Fibroblast of lung (primary cell): ENCODE measurements around the gene SCN1A. TPM values are rescaled to one million over a fixed set of nuclear protein-coding genes. Genes with fewer than 3 reads are reported as not detected.
"Not testable (repeated sequence)": the region's sequence is repeated elsewhere in the genome, so short reads cannot be mapped to it uniquely, and the experiment has no call there.

Source experiments
- DNase-seq, 2 donors: peaks; one replicate each; pipeline versions ENCODE4 v3.0.0 to v3.0.0-alpha.2; 2010; ENCODE audit warnings: low read depth in 2 of 2
- H2AFZ ChIP-seq: 2 replicates; pipeline ENCODE4 v1.5.1; 2012; ENCODE audit warnings: low read length, control low read depth, inconsistent platforms
- H3K27ac ChIP-seq: 2 replicates; pipeline ENCODE4 v1.5.1; 2011; ENCODE audit warnings: low read length, control low read depth; ENCODE audit not compliant: insufficient read depth
- H3K27me3 ChIP-seq: 2 replicates; pipeline ENCODE4 v1.5.1; 2011; ENCODE audit warnings: mild to moderate bottlenecking, low read length; ENCODE audit not compliant: control insufficient read depth, insufficient read depth
- H3K36me3 ChIP-seq: 2 replicates; pipeline ENCODE4 v1.5.1; 2011; ENCODE audit warnings: low read length; ENCODE audit not compliant: control insufficient read depth, insufficient read depth
- H3K4me1 ChIP-seq: 2 replicates; pipeline ENCODE4 v1.5.1; 2011; ENCODE audit warnings: low read length; ENCODE audit not compliant: control insufficient read depth, insufficient read depth; ENCODE audit errors: extremely low read depth
- H3K4me2 ChIP-seq: 2 replicates; pipeline ENCODE4 v1.5.1; 2011; ENCODE audit warnings: low read length, control low read depth; ENCODE audit not compliant: insufficient read depth; ENCODE audit errors: extremely low read depth
- H3K4me3 ChIP-seq, 4 experiments: fragments of 200-600 bp in 1 of 4; sonication (generic) in 1 of 4; replicated peaks in 1 of 4; 2 replicates each; pipeline ENCODE4 v1.5.1; 2011 to 2016; ENCODE audit warnings: low read length in 4 of 4, low read depth in 3 of 4, mild to moderate bottlenecking in 3 of 4, control low read depth in 2 of 4, inconsistent platforms in 1 of 4, mixed read lengths in 1 of 4; ENCODE audit not compliant: insufficient read depth in 1 of 4; ENCODE audit errors: control extremely low read depth in 1 of 4
- H3K79me2 ChIP-seq: 2 replicates; pipeline ENCODE4 v1.5.1; 2012; ENCODE audit warnings: mild to moderate bottlenecking, low read length, inconsistent platforms; ENCODE audit not compliant: control insufficient read depth, insufficient read depth
- H3K9ac ChIP-seq: 2 replicates; pipeline ENCODE4 v1.5.1; 2011; ENCODE audit warnings: mild to moderate bottlenecking, low read length, control low read depth; ENCODE audit not compliant: insufficient read depth
- H3K9me3 ChIP-seq: 2 replicates; pipeline ENCODE4 v1.5.1; 2012; ENCODE audit warnings: low read depth, low read length; ENCODE audit not compliant: control insufficient read depth, insufficient read depth
- H4K20me1 ChIP-seq: 2 replicates; pipeline ENCODE4 v1.5.1; 2011; ENCODE audit warnings: low read length; ENCODE audit not compliant: control insufficient read depth, insufficient read depth; ENCODE audit errors: extremely low read depth
- EZH2 ChIP-seq: IDR thresholded peaks from 2 replicates; pipeline ENCODE4 v1.5.1; 2012; ENCODE audit warnings: low read length, control low read depth, mild to moderate bottlenecking; ENCODE audit errors: missing control alignments
- polyA plus RNA-seq, 2 donors: library from polyadenylated mRNA; depleted of rRNA in 1 of 2; stranded (reverse) in 1 of 2; unstranded in 1 of 2; fragments of >200 nt; gene quantifications; 2 replicates each; pipeline ENCODE4 v1.2.1, GENCODE V29; 2011 to 2012; ENCODE audit warnings: missing spikeins in 1 of 2
- total RNA-seq: library from RNA; depleted of rRNA; stranded (reverse); fragments of >200 nt; gene quantifications from 2 replicates; pipeline ENCODE4 v1.2.1, GENCODE V29; 2014
- TF ChIP-seq, protein P1 (sequence below), 2 donors: IDR thresholded peaks in 1 of 2; conservative IDR thresholded peaks in 1 of 2; 1 replicate in 1 of 2; 2 replicates in 1 of 2; pipeline ENCODE4 v1.5.1; 2011 to 2012; ENCODE audit warnings: low read length in 2 of 2, control low read depth in 1 of 2, inconsistent platforms in 1 of 2, low read depth in 1 of 2, mild to moderate bottlenecking in 1 of 2

SCN1A gene
- total and polyA plus RNA-seq, 2 donors (not counting 1 experiment from before 2014, with no cell fraction given): 0.05 to 0.50 TPM

- Histone ChIP-seq H3K4me3 (no peak overlapping the region), H3K9me3 (no peaks in the 10 kb centered on the region)
These were observed 13.1 kb upstream of the SCN1A start for GRCh38 chr2:166140932-166141331.

GRCh38 chr2:166140475-166140874 is 12.7 kb upstream of the SCN1A start:
- Histone ChIP-seq H3K4me3 (no peak overlapping the region), H3K4me2 (no peak overlapping the region), H3K27ac (no peak overlapping the region), H2AFZ (no peak overlapping the region), H3K4me1 (no peaks in the 10 kb centered on the region), H3K79me2 (no peaks in the 10 kb centered on the region), H4K20me1 (no peaks in the 10 kb centered on the region), H3K9ac (no peak overlapping the region), H3K9me3 (no peaks in the 10 kb centered on the region), H3K36me3 (no peaks in the 10 kb centered on the region), H3K27me3 (no peaks in the 10 kb centered on the region)
- TF ChIP-seq, protein P1, sequence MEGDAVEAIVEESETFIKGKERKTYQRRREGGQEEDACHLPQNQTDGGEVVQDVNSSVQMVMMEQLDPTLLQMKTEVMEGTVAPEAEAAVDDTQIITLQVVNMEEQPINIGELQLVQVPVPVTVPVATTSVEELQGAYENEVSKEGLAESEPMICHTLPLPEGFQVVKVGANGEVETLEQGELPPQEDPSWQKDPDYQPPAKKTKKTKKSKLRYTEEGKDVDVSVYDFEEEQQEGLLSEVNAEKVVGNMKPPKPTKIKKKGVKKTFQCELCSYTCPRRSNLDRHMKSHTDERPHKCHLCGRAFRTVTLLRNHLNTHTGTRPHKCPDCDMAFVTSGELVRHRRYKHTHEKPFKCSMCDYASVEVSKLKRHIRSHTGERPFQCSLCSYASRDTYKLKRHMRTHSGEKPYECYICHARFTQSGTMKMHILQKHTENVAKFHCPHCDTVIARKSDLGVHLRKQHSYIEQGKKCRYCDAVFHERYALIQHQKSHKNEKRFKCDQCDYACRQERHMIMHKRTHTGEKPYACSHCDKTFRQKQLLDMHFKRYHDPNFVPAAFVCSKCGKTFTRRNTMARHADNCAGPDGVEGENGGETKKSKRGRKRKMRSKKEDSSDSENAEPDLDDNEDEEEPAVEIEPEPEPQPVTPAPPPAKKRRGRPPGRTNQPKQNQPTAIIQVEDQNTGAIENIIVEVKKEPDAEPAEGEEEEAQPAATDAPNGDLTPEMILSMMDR (conservative IDR thresholded peaks at IDR 0.05 in 1 of 2, IDR thresholded peaks at IDR 0.05 in 1 of 2; ENCODE audit: low read depth in 1 of 2, low read length in 2 of 2): no peak
- no peak for TF ChIP-seq EZH2
- no peak for DNase-seq

More at GRCh38 chr2:166140932-166141331, 13.1 kb upstream of the SCN1A start:
- no peak overlapping the region for H3K9ac ChIP-seq
- H3K4me1 ChIP-seq: no peaks in the 10 kb centered on the region
- no peaks in the 10 kb centered on the region for H4K20me1 ChIP-seq
- no peak for TF ChIP-seq EZH2
- TF ChIP-seq, protein P1 (conservative IDR thresholded peaks at IDR 0.05 in 1 of 2, IDR thresholded peaks at IDR 0.05 in 1 of 2; ENCODE audit: low read depth in 1 of 2, low read length in 2 of 2): no peak
- no peak overlapping the region for H3K4me2 ChIP-seq
- no peak overlapping the region for H3K27ac ChIP-seq
- H3K36me3 ChIP-seq: no peaks in the 10 kb centered on the region
- no peak for DNase-seq
- H3K79me2 ChIP-seq: no peaks in the 10 kb centered on the region
- no peaks in the 10 kb centered on the region for H3K27me3 ChIP-seq
- no peak overlapping the region for H2AFZ ChIP-seq

GRCh38 chr2:166139479-166139878 is 11.7 kb upstream of the SCN1A start:
- H3K4me3 ChIP-seq, H3K27ac ChIP-seq, H3K9me3 ChIP-seq, H4K20me1 ChIP-seq, H3K36me3 ChIP-seq, H2AFZ ChIP-seq, H3K79me2 ChIP-seq, H3K27me3 ChIP-seq, DNase-seq, H3K4me2 ChIP-seq, H3K4me1 ChIP-seq, H3K9ac ChIP-seq: not testable (repeated sequence)
